Ovary (tissue), 10 donors: ENCODE measurements around the gene OR8G5. TPM values are rescaled to one million over a fixed set of nuclear protein-coding genes. Genes with fewer than 3 reads are reported as not detected.

Experiments
- DNase-seq, 5 donors: peaks; one replicate each; pipeline ENCODE4 v3.0.0-alpha.2; 2019 to 2020
- H3K27ac ChIP-seq, 2 donors: fragments of 200-600 bp; one replicate each; pipeline versions ENCODE4 v1.5.1 to v1.8.0; 2019 to 2022
- H3K27me3 ChIP-seq: fragments of 200-600 bp; one replicate; pipeline ENCODE4 v1.8.0; 2022
- H3K36me3 ChIP-seq: fragments of 200-600 bp; sonication (generic); one replicate; pipeline ENCODE4 v1.5.1; 2019
- H3K4me1 ChIP-seq: one replicate; pipeline ENCODE4 v1.8.1; 2013; ENCODE audit warnings: mild to moderate bottlenecking, moderate library complexity; ENCODE audit not compliant: insufficient read depth
- H3K4me3 ChIP-seq: fragments of 200-600 bp; sonication (generic); one replicate; pipeline ENCODE4 v1.5.1; 2017
- H3K9me3 ChIP-seq, 2 donors: fragments of 200-600 bp in 1 of 2; sonication (generic) in 1 of 2; one replicate each; pipeline versions ENCODE4 v1.5.1 to v1.8.1; 2013 to 2019; ENCODE audit warnings: mild to moderate bottlenecking in 1 of 2, moderate library complexity in 1 of 2
- EP300 ChIP-seq: sonication (generic); formaldehyde crosslinking; IDR thresholded peaks from one replicate; pipeline ENCODE4 v1.6.1; 2017; ENCODE audit warnings: antibody characterized with exemption
- POLR2A ChIP-seq: fragments of 450-650 bp; IDR thresholded peaks from one replicate; pipeline ENCODE4 v1.6.1; 2017; ENCODE audit warnings: antibody characterized with exemption, mild to moderate bottlenecking, moderate library complexity
- WGBS, 3 donors: extraction: QIAGEN DNeasy Blood & Tissue Kit in 1 of 3; methylation state at CpG; one replicate each; pipeline versions ENCODE4 v1.1.5 to v1.1.7; 2013 to 2017; 5-methylcytosine and 5-hydroxymethylcytosine counted together
- intact Hi-C, 4 donors: fragments of 100-400 bp; cut with DNase I; formaldehyde crosslinking; loops; one replicate each; pipeline versions ENCODE4 v1.11.0 to v1.15.1; 2022 to 2023
- long read RNA-seq, 3 donors: library from polyadenylated mRNA in 2 of 3; unstranded in 2 of 3; transcript quantifications; one replicate each; pipeline ENCODE4 v2.0.0 and lab custom pipeline, GENCODE V29; 2021 to 2026
- polyA plus RNA-seq, 2 donors: library from polyadenylated mRNA; stranded (reverse); fragments of 200-250 nt in 1 of 2; fragments of 350-450 nt in 1 of 2; fragmentation: Illumina TruSeq in 1 of 2; extraction: RNeasy Lipid Tissue Mini Kit (QIAGEN cat#74804) in 1 of 2; gene quantifications; one replicate each; pipeline ENCODE4 v1.2.3, GENCODE V29; 2013 to 2014
- total RNA-seq, 7 donors: library from RNA; depleted of rRNA in 2 of 7; stranded (reverse); fragments of >200 nt in 2 of 7; fragmentation: NEBNext Ultra II Directional in 3 of 7; extraction: Animal tissue kit (Norgen Biotek cat#: 25700) in 3 of 7; gene quantifications; one replicate each; pipeline versions ENCODE4 v1.1.0 to v1.2.4, GENCODE V29; 2016 to 2023
- TF ChIP-seq, protein P1 (sequence below), 3 donors: fragments of 450-650 bp in 2 of 3; fragments of 200-600 bp in 1 of 3; IDR thresholded peaks; one replicate each; pipeline versions ENCODE4 v1.5.1 to v1.8.0; 2016 to 2022; ENCODE audit warnings: antibody characterized with exemption in 3 of 3, mild to moderate bottlenecking in 1 of 3
- donor health status: DM: no; HTN: no; CAD: no; lungs with moderate emphysema.
- donor health status: DM: no; HTN: no; CAD: no.
- donor health status: Bipolar disorder and iron deficiency.
- donor health status: DM: yes; HTN: yes; CAD: no.
- donor health status: DM: no; HTN: no; CAD: no.
- donor health status: DM: yes; HTN: yes; CAD: no.

OR8G5 gene, protein sequence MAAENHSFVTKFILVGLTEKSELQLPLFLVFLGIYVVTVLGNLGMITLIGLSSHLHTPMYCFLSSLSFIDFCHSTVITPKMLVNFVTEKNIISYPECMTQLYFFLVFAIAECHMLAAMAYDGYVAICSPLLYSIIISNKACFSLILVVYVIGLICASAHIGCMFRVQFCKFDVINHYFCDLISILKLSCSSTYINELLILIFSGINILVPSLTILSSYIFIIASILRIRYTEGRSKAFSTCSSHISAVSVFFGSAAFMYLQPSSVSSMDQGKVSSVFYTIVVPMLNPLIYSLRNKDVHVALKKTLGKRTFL
- total RNA-seq (not detected), polyA plus RNA-seq (not detected)
- long read RNA-seq, donor 1: 0 reads
- long read RNA-seq, donor 2: 0 reads
- long read RNA-seq, donor 3: 0 reads

DNA sequence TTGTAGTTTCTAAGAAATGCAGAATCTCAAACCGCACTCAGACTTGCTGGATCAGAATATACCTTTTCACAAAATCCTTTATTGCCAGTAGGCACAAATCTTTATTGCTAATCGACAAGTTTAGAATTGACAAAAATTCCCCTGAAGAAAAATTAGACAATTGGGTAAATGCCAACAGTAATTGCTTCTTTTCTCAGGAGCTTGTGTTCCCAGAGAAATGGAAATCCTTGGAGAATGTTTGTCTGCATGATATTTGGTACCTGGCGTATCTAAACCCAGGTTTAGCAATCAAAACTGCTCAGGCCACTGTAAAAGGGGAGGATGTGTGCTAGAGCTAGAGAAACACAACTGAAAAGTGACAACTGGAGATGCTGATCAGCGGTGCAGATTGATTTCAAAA, at the start of gene OR8G5:
Gene OR8G5 (plus strand): TSS at position 301 of the 400 bp plus-strand sequence. CDS start 8,556 bp downstream, outside the sequence.
- Histone ChIP-seq H3K27me3 (no peaks in the 10 kb centered on the region), H3K4me3 (no peak within 1 kb of the TSS), H3K9me3 (no peaks in the 10 kb centered on the region), H3K27ac (no peak within 1 kb of the TSS), H3K4me1 (no peaks in the 10 kb centered on the region), H3K36me3 (no peaks in the 10 kb centered on the region)
- DNase-seq: no peak
- intact Hi-C loops: no loop called here
- 65 to 84% (median 82%) methylated on average over 4 of the region's 4 CpGs for WGBS, 3 donors
- TF ChIP-seq, protein P1, sequence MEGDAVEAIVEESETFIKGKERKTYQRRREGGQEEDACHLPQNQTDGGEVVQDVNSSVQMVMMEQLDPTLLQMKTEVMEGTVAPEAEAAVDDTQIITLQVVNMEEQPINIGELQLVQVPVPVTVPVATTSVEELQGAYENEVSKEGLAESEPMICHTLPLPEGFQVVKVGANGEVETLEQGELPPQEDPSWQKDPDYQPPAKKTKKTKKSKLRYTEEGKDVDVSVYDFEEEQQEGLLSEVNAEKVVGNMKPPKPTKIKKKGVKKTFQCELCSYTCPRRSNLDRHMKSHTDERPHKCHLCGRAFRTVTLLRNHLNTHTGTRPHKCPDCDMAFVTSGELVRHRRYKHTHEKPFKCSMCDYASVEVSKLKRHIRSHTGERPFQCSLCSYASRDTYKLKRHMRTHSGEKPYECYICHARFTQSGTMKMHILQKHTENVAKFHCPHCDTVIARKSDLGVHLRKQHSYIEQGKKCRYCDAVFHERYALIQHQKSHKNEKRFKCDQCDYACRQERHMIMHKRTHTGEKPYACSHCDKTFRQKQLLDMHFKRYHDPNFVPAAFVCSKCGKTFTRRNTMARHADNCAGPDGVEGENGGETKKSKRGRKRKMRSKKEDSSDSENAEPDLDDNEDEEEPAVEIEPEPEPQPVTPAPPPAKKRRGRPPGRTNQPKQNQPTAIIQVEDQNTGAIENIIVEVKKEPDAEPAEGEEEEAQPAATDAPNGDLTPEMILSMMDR (IDR thresholded peaks at IDR 0.05): no peak
- TF ChIP-seq POLR2A (no peak), EP300 (no peak)

DNA sequence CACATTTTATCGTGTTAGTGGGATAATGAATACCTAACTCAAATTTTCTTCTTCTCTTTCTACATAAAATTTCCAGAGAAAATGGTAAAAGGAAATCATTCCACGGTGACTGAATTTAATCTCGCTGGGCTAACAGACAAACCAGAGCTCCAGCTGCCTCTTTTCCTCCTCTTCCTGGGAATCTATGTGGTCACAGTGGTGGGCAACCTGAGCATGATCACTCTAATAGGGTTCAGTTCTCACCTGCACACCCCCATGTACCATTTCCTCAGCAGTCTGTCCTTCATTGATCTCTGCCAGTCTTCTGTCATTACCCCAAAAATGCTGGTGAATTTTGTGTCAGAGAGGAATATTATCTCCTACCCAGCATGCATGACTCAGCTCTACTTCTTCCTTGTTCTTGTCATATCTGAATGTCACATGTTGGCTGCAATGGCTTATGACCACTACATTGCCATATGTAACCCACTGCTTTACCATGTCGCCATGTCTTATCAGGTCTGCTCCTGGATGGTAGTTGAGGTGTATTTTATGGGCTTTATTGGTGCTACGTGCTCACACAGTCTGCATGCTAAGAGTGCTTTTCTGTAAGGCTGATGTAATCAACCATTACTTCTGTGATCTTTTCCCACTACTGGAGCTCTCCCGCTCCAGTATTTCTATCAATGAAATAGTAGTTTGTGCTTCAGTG, 48.9 kb upstream of the OR8G5 start:
- 74 to 84% (median 83%) methylated on average over 6 of the region's 6 CpGs for WGBS, 3 donors
- H3K9me3 ChIP-seq: no peaks in the 10 kb centered on the region
- H3K27me3 ChIP-seq: no peaks in the 10 kb centered on the region
- no peak overlapping the region for H3K4me3 ChIP-seq
- no peak overlapping the region for H3K27ac ChIP-seq
- H3K4me1 ChIP-seq: no peaks in the 10 kb centered on the region
- DNase-seq: no peak
- H3K36me3 ChIP-seq: no peaks in the 10 kb centered on the region
- TF ChIP-seq POLR2A: no peak
- TF ChIP-seq, protein P1 (IDR thresholded peaks at IDR 0.05): no peak
- no peak for TF ChIP-seq EP300
- intact Hi-C loops: no loop called here

DNA sequence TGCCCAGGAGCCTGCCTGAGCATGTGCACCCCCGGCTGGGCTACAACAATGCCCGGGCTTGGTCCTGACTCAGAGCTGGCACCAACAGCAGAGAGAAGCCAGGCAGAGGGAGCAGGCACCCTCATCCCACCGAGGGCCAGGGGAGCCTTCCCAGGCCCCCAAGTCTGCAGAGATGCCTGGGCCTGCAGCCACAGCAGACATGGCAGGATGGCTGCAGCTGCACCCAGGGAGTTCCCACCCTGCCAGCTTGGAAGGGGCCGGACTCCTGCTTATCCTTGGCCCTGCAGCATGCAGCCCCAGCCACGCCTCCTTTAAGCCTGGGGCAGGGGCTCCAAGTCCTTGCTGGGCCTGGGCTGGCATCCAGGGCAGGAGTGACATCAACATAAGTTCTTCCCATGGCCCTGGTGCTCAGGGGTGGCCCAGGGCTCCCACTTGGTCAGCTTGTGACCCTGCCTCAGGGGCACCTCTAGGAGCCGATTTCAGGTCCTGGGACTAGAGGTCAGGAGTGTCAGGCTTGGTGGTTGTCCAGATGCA, 46.3 kb upstream of the OR8G5 start:
- no peaks in the 10 kb centered on the region for H3K4me1 ChIP-seq
- TF ChIP-seq POLR2A (no peak), EP300 (no peak)
- TF ChIP-seq, protein P1 (IDR thresholded peaks at IDR 0.05): no peak
- WGBS, 3 donors: 84 to 100% (median 87%) methylated on average over 2 to 6 of the region's 6 CpGs
- intact Hi-C loops: no loop called here
- H3K4me3 ChIP-seq: no peak overlapping the region
- DNase-seq: no peak
- H3K27me3 ChIP-seq: no peaks in the 10 kb centered on the region
- H3K27ac ChIP-seq: no peak overlapping the region
- no peaks in the 10 kb centered on the region for H3K36me3 ChIP-seq
- H3K9me3 ChIP-seq: no peaks in the 10 kb centered on the region

DNA sequence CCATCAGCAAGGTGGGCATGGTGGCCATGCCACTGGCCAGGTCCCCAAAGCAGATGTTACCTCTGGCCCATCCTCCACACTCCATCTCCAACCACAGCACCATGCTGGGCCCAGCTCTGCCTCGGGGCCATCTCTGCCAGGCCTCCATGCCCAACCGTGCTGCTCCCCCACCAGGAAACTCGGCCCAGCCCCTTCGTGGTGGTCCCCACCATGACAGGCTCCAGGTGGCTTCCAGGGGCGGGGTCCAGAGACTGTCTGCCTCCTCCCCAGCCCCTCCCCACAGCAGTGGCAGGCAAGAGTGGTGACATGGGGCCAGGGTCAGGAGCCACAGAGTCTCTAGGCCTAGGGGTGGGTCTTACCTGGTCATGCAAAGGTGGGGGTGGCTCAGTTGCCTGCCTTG, 45.8 kb upstream of the OR8G5 start:
- Histone ChIP-seq H3K9me3 (no peaks in the 10 kb centered on the region), H3K27me3 (no peaks in the 10 kb centered on the region), H3K36me3 (no peaks in the 10 kb centered on the region), H3K4me3 (no peak overlapping the region), H3K4me1 (no peaks in the 10 kb centered on the region), H3K27ac (no peak overlapping the region)
- no peak for DNase-seq
- intact Hi-C loops: no loop called here
- WGBS, 3 donors: 70 to 84% (median 71%) methylated on average over 5 of the region's 5 CpGs
- TF ChIP-seq EP300 (no peak), POLR2A (no peak)
- TF ChIP-seq, protein P1 (IDR thresholded peaks at IDR 0.05): no peak
